Adipose tissue (tissue), 3 donors: ENCODE results near the gene APOL6. TPM values are rescaled to one million over a fixed set of nuclear protein-coding genes. Genes with fewer than 3 reads are reported as not detected.
A peak's percentile ranks its signal among the peaks of the same experiment; 100 is the strongest.

ENCODE experiments used
- H3K27ac ChIP-seq: one replicate; pipeline ENCODE4 v1.5.1; 2013; ENCODE audit warnings: low read depth, low read length
- WGBS, 3 donors: extraction: QIAGEN DNeasy Blood & Tissue Kit; methylation state at CpG; one replicate each; pipeline ENCODE4 v1.1.7; 2013; 5-methylcytosine and 5-hydroxymethylcytosine counted together
- polyA plus RNA-seq, 3 donors: library from polyadenylated mRNA; stranded (reverse); fragments of 200-250 nt; gene quantifications; one replicate each; pipeline ENCODE4 v1.2.3, GENCODE V29; 2013
- donor health status: healthy with polysubstance abuse.
- donor health status: Bipolar disorder and iron deficiency.
- donor health status: healthy.

APOL6 gene
- polyA plus RNA-seq, result 10 to 100 TPM in 2 of 3 donors, 1 to 10 TPM in 1; 3.6 to 35.1 (median 11.6) TPM

- peak within 1 kb of the TSS; percentile 65 for H3K27ac ChIP-seq
Observed at GRCh38 chr22:35648066-35649025, at the start of gene APOL6. Gene APOL6, plus strand, starts transcription at chr22:35648446. Its CDS starts 7,980 bp downstream, at chr22:35656426.

GRCh38 chr22:35599364-35599763 is 48.9 kb upstream of the APOL6 start:
- WGBS, 3 donors, result 92 to 97% (median 92%) methylated on average over 4 of the region's 4 CpGs
- H3K27ac ChIP-seq, result no peak overlapping the region

More at GRCh38 chr22:35648066-35649025, at the start of gene APOL6:
- 6 to 19% (median 7%) methylated on average over 18 of the region's 18 CpGs for WGBS, 3 donors

GRCh38 chr22:35600476-35600875 is 47.8 kb upstream of the APOL6 start:
- no peak overlapping the region for H3K27ac ChIP-seq
- WGBS, 3 donors, result 60 to 86% (median 67%) methylated on average over 12 of the region's 12 CpGs

GRCh38 chr22:35601013-35601580 is 47.1 kb upstream of the APOL6 start:
- WGBS, 3 donors, result 93 to 97% (median 94%) methylated on average over 5 of the region's 5 CpGs

GRCh38 chr22:35601743-35602615 is 46.3 kb upstream of the APOL6 start:
- WGBS, 3 donors, result 60 to 67% (median 60%) methylated on average over 9 of the region's 9 CpGs

More at GRCh38 chr22:35601013-35601580, 47.1 kb upstream of the APOL6 start:
- no peak overlapping the region for H3K27ac ChIP-seq

GRCh38 chr22:35604621-35605368 is 43.5 kb upstream of the APOL6 start:
- WGBS, 3 donors, result 43 to 56% (median 55%) methylated on average over 9 of the region's 9 CpGs

More at GRCh38 chr22:35601743-35602615, 46.3 kb upstream of the APOL6 start:
- no peak overlapping the region for H3K27ac ChIP-seq

GRCh38 chr22:35605369-35605680 is 42.9 kb upstream of the APOL6 start:
- no peak overlapping the region for H3K27ac ChIP-seq
- 80 to 85% (median 84%) methylated on average over 2 of the region's 2 CpGs for WGBS, 3 donors

More at GRCh38 chr22:35604621-35605368, 43.5 kb upstream of the APOL6 start:
- no peak overlapping the region for H3K27ac ChIP-seq

GRCh38 chr22:35605851-35606481 is 42.3 kb upstream of the APOL6 start:
- 73 to 76% (median 74%) methylated on average over 13 of the region's 13 CpGs for WGBS, 3 donors
- H3K27ac ChIP-seq, result no peak overlapping the region

GRCh38 chr22:35606916-35607315 is 41.3 kb upstream of the APOL6 start:
- no peak overlapping the region for H3K27ac ChIP-seq
- WGBS, 3 donors, result 89 to 96% (median 89%) methylated on average over 8 of the region's 8 CpGs

- 85 to 88% (median 87%) methylated on average over 11 of the region's 11 CpGs for WGBS, 3 donors
- no peak overlapping the region for H3K27ac ChIP-seq
Observed at GRCh38 chr22:35608088-35608487, 40.2 kb upstream of the APOL6 start.

GRCh38 chr22:35609261-35609660 is 39.0 kb upstream of the APOL6 start:
- 90 to 95% (median 91%) methylated on average over 9 of the region's 9 CpGs for WGBS, 3 donors
- H3K27ac ChIP-seq, result no peak overlapping the region

GRCh38 chr22:35609761-35610160 is 38.5 kb upstream of the APOL6 start:
- H3K27ac ChIP-seq, result no peak overlapping the region

GRCh38 chr22:35610741-35611140 is 37.5 kb upstream of the APOL6 start:
- WGBS, 3 donors, result 83 to 94% (median 90%) methylated on average over 10 of the region's 10 CpGs
- H3K27ac ChIP-seq, result no peak overlapping the region

More at GRCh38 chr22:35609761-35610160, 38.5 kb upstream of the APOL6 start:
- 75 to 83% (median 78%) methylated on average over 4 of the region's 4 CpGs for whole genome bisulfite sequencing, 3 donors

- no peak overlapping the region for H3K27ac ChIP-seq
- 82 to 90% (median 87%) methylated on average over 6 of the region's 6 CpGs for WGBS, 3 donors
Observed at GRCh38 chr22:35611200-35611890, 36.9 kb upstream of the APOL6 start.

- H3K27ac ChIP-seq, result no peak overlapping the region
- 64 to 68% (median 66%) methylated on average over 8 of the region's 8 CpGs for WGBS, 3 donors
Observed at GRCh38 chr22:35611891-35612576, 36.2 kb upstream of the APOL6 start.

GRCh38 chr22:35612903-35613302 is 35.3 kb upstream of the APOL6 start:
- 84 to 91% (median 90%) methylated on average over 12 of the region's 12 CpGs for WGBS, 3 donors
- H3K27ac ChIP-seq, result no peak overlapping the region
